Naive thymus-derived CD8-positive, alpha-beta T cell (primary cell): ENCODE measurements around the gene NUDT1. TPM values are rescaled to one million over a fixed set of nuclear protein-coding genes. Genes with fewer than 3 reads are reported as not detected.

ENCODE experiments used
- microRNA-seq: library from miRNA; unstranded; fragments of <30 nt; microRNA quantifications from one replicate; pipeline ENCODE4 v1.2.0, GENCODE V29; 2022; ENCODE audit warnings: borderline microRNAs expressed
- polyA plus RNA-seq, 3 donors: library from polyadenylated mRNA; unstranded; fragments of 300-500 nt; fragmentation: Illumina TruSeq; gene quantifications; one replicate each; pipeline ENCODE4 v1.2.3, GENCODE V29; 2021
- total RNA-seq, 8 experiments: library from RNA in 2 of 8; stranded (reverse) in 2 of 8; gene quantifications; one replicate each; pipeline ENCODE4 v1.2.3 and lab custom pipeline; 2021 to 2026

Gene NUDT1
- total and polyA plus RNA-seq, 5 experiments from 2014 or later: 17.1 to 62.3 (median 52.0) TPM

Small RNA genes lying within 50 kb of the gene (microRNA-seq; reads per million reads assigned to microRNA genes)
- gene MIR6836: not detected

Other genes starting within 250 kb of the NUDT1 start
- 10 to 100 TPM; 84.5 to 95.9 TPM for gene MAD1L1, start 9.3 kb upstream of the NUDT1 start, total RNA-seq
- gene MAD1L1, start 9.3 kb upstream of the NUDT1 start, polyA plus RNA-seq: 100 to 1,000 TPM; 146 to 243 (median 190) TPM
- gene MRM2, start within 50 bp of the NUDT1 start, total RNA-seq: 10 to 100 TPM; 16.3 to 18.2 TPM
- gene MRM2, start within 50 bp of the NUDT1 start, polyA plus RNA-seq: 10 to 100 TPM; 31.8 to 53.0 (median 42.5) TPM
- 1 to 10 TPM; 7.6 to 9.8 TPM for gene SNX8, start 72.2 kb downstream of the NUDT1 start, total RNA-seq
- 10 to 100 TPM in 1 of 3 donors, 1 to 10 TPM in 2; 3.4 to 10.9 (median 5.6) TPM for gene SNX8, start 72.2 kb downstream of the NUDT1 start, polyA plus RNA-seq
- gene EIF3B, start 112.6 kb downstream of the NUDT1 start, total RNA-seq: 100 to 1,000 TPM; 153 to 162 TPM
- 100 to 1,000 TPM in 2 of 3 donors, 10 to 100 TPM in 1; 96.5 to 164 (median 114) TPM for gene EIF3B, start 112.6 kb downstream of the NUDT1 start, polyA plus RNA-seq
- gene CHST12, start 161.4 kb downstream of the NUDT1 start, total RNA-seq: 10 to 100 TPM; 19.2 to 19.7 TPM
- 10 to 100 TPM in 2 of 3 donors, 1 to 10 TPM in 1; 8.9 to 21.7 (median 16.5) TPM for gene CHST12, start 161.4 kb downstream of the NUDT1 start, polyA plus RNA-seq
- gene GRIFIN, start 234.2 kb downstream of the NUDT1 start, total RNA-seq: not detected
- gene GRIFIN, start 234.2 kb downstream of the NUDT1 start, polyA plus RNA-seq: not detected